ENCODE results near the gene KRTAP10-11.

The KRTAP10-11 gene

GRCh38 chr21:44648557-44649311 is 2.5 kb downstream of the KRTAP10-11 start:
- no peaks in the 10 kb centered on the region for H3K9me3 ChIP-seq (replicated peaks; ENCODE audit: low read length)
- no peaks in the 10 kb centered on the region for H3K36me3 ChIP-seq (ENCODE audit: insufficient read depth, low read length)
- H3K4me3 ChIP-seq (ENCODE audit: low read length): no peak overlapping the region
- H3K9ac ChIP-seq (ENCODE audit: low read depth, low read length): no peak overlapping the region
- H3K4me2 ChIP-seq (ENCODE audit: low read length): no peak overlapping the region
- peaks cover 23% of the 10 kb centered on the region for H3K27me3 ChIP-seq (ENCODE audit: control insufficient read depth, insufficient read depth, low read length)
- no peaks in the 10 kb centered on the region for H3K4me1 ChIP-seq (ENCODE audit: control insufficient read depth, insufficient read depth, low read length)

- no peaks in the 10 kb centered on the region for H3K4me1 ChIP-seq (ENCODE audit: control insufficient read depth, insufficient read depth, low read length)
- no peaks in the 10 kb centered on the region for H3K9me3 ChIP-seq (replicated peaks; ENCODE audit: low read length)
- H3K4me3 ChIP-seq (ENCODE audit: low read length): no peak overlapping the region
- peaks cover 29% of the 10 kb centered on the region for H3K27me3 ChIP-seq (ENCODE audit: control insufficient read depth, insufficient read depth, low read length)
- H3K9ac ChIP-seq (ENCODE audit: low read depth, low read length): no peak overlapping the region
- H3K4me2 ChIP-seq (ENCODE audit: low read length): no peak overlapping the region
- H3K36me3 ChIP-seq (ENCODE audit: insufficient read depth, low read length): no peaks in the 10 kb centered on the region
Measured at GRCh38 chr21:44649521-44650100, 3.4 kb downstream of the KRTAP10-11 start.

- Histone ChIP-seq H3K4me1 (ENCODE audit: control insufficient read depth, insufficient read depth, low read length) (no peaks in the 10 kb centered on the region), H3K4me2 (ENCODE audit: low read length) (no peak overlapping the region), H3K27me3 (ENCODE audit: control insufficient read depth, insufficient read depth, low read length) (peaks cover 29% of the 10 kb centered on the region), H3K9me3 (replicated peaks; ENCODE audit: low read length) (no peaks in the 10 kb centered on the region), H3K36me3 (ENCODE audit: insufficient read depth, low read length) (no peaks in the 10 kb centered on the region), H3K4me3 (ENCODE audit: low read length) (no peak overlapping the region), H3K9ac (ENCODE audit: low read depth, low read length) (no peak overlapping the region)
Measured at GRCh38 chr21:44650265-44650972, 4.2 kb downstream of the KRTAP10-11 start.

- no peak overlapping the region for H3K9ac ChIP-seq (ENCODE audit: low read depth, low read length)
- peaks cover 29% of the 10 kb centered on the region for H3K27me3 ChIP-seq (ENCODE audit: control insufficient read depth, insufficient read depth, low read length)
- H3K4me2 ChIP-seq (ENCODE audit: low read length): no peak overlapping the region
- H3K9me3 ChIP-seq (replicated peaks; ENCODE audit: low read length): no peaks in the 10 kb centered on the region
- H3K36me3 ChIP-seq (ENCODE audit: insufficient read depth, low read length): no peaks in the 10 kb centered on the region
- no peak overlapping the region for H3K4me3 ChIP-seq (ENCODE audit: low read length)
- no peaks in the 10 kb centered on the region for H3K4me1 ChIP-seq (ENCODE audit: control insufficient read depth, insufficient read depth, low read length)
Measured at GRCh38 chr21:44650973-44651675, 4.9 kb downstream of the KRTAP10-11 start.

- Histone ChIP-seq H3K4me3 (ENCODE audit: low read length) (no peak overlapping the region), H3K4me1 (ENCODE audit: control insufficient read depth, insufficient read depth, low read length) (no peaks in the 10 kb centered on the region), H3K9me3 (replicated peaks; ENCODE audit: low read length) (no peaks in the 10 kb centered on the region), H3K27me3 (ENCODE audit: control insufficient read depth, insufficient read depth, low read length) (peaks cover 21% of the 10 kb centered on the region), H3K36me3 (ENCODE audit: insufficient read depth, low read length) (no peaks in the 10 kb centered on the region), H3K9ac (ENCODE audit: low read depth, low read length) (no peak overlapping the region), H3K4me2 (ENCODE audit: low read length) (no peak overlapping the region)
Measured at GRCh38 chr21:44653123-44653522, 6.9 kb downstream of the KRTAP10-11 start.

- Histone ChIP-seq H3K4me2 (ENCODE audit: low read length) (no peak overlapping the region), H3K9ac (ENCODE audit: low read depth, low read length) (no peak overlapping the region), H3K4me1 (ENCODE audit: control insufficient read depth, insufficient read depth, low read length) (no peaks in the 10 kb centered on the region), H3K27me3 (ENCODE audit: control insufficient read depth, insufficient read depth, low read length) (peaks cover 25% of the 10 kb centered on the region), H3K36me3 (ENCODE audit: insufficient read depth, low read length) (no peaks in the 10 kb centered on the region), H3K9me3 (replicated peaks; ENCODE audit: low read length) (no peaks in the 10 kb centered on the region), H3K4me3 (ENCODE audit: low read length) (no peak overlapping the region)
Measured at GRCh38 chr21:44653656-44654575, 7.7 kb downstream of the KRTAP10-11 start.

- Histone ChIP-seq H3K27me3 (ENCODE audit: control insufficient read depth, insufficient read depth, low read length) (peaks cover 31% of the 10 kb centered on the region), H3K4me1 (ENCODE audit: control insufficient read depth, insufficient read depth, low read length) (no peaks in the 10 kb centered on the region), H3K4me2 (ENCODE audit: low read length) (no peak within 1 kb of the TSS), H3K36me3 (ENCODE audit: insufficient read depth, low read length) (no peaks in the 10 kb centered on the region), H3K9ac (ENCODE audit: low read depth, low read length) (no peak within 1 kb of the TSS), H3K4me3 (ENCODE audit: low read length) (no peak within 1 kb of the TSS), H3K9me3 (replicated peaks; ENCODE audit: low read length) (no peaks in the 10 kb centered on the region)
Measured at GRCh38 chr21:44654576-44655175, 8.5 kb downstream of the KRTAP10-11 start, which contains the start of gene KRTAP12-4. TSS of gene KRTAP12-4 (minus strand) at chr21:44654659. CDS start at chr21:44654614, 45 bp downstream.

GRCh38 chr21:44656868-44657267 is 10.7 kb downstream of the KRTAP10-11 start:
- no peaks in the 10 kb centered on the region for H3K36me3 ChIP-seq (ENCODE audit: insufficient read depth, low read length)

GRCh38 chr21:44657635-44658540 is 11.7 kb downstream of the KRTAP10-11 start, which contains the start of gene KRTAP12-3:
TSS of gene KRTAP12-3 (plus strand) at chr21:44657932. CDS start at chr21:44657980, 48 bp downstream.
- no peak within 1 kb of the TSS for H3K4me2 ChIP-seq (ENCODE audit: low read length)
- no peaks in the 10 kb centered on the region for H3K4me1 ChIP-seq (ENCODE audit: control insufficient read depth, insufficient read depth, low read length)
- H3K4me3 ChIP-seq (ENCODE audit: low read length): no peak within 1 kb of the TSS
- no peak within 1 kb of the TSS for H3K9ac ChIP-seq (ENCODE audit: low read depth, low read length)
- H3K9me3 ChIP-seq (replicated peaks; ENCODE audit: low read length): no peaks in the 10 kb centered on the region
- peaks cover 35% of the 10 kb centered on the region for H3K27me3 ChIP-seq (ENCODE audit: control insufficient read depth, insufficient read depth, low read length)
- no peaks in the 10 kb centered on the region for H3K36me3 ChIP-seq (ENCODE audit: insufficient read depth, low read length)

More at GRCh38 chr21:44656868-44657267, 10.7 kb downstream of the KRTAP10-11 start:
- H3K9me3 ChIP-seq (replicated peaks; ENCODE audit: low read length): no peaks in the 10 kb centered on the region
- peaks cover 29% of the 10 kb centered on the region for H3K27me3 ChIP-seq (ENCODE audit: control insufficient read depth, insufficient read depth, low read length)
- H3K9ac ChIP-seq (ENCODE audit: low read depth, low read length): no peak overlapping the region
- no peaks in the 10 kb centered on the region for H3K4me1 ChIP-seq (ENCODE audit: control insufficient read depth, insufficient read depth, low read length)
- no peak overlapping the region for H3K4me3 ChIP-seq (ENCODE audit: low read length)
- no peak overlapping the region for H3K4me2 ChIP-seq (ENCODE audit: low read length)

All from skeletal muscle satellite cell (primary cell).